Hippocampal formation (tissue), 2 donors: ENCODE measurements around the gene NFS1.
A peak's percentile ranks its signal among the peaks of the same experiment; 100 is the strongest.

Source experiments
- DNase-seq, 2 donors: peaks; one replicate each; lab custom pipeline; 2025; lab: John Stamatoyannopoulos, UW

Gene NFS1

DNA sequence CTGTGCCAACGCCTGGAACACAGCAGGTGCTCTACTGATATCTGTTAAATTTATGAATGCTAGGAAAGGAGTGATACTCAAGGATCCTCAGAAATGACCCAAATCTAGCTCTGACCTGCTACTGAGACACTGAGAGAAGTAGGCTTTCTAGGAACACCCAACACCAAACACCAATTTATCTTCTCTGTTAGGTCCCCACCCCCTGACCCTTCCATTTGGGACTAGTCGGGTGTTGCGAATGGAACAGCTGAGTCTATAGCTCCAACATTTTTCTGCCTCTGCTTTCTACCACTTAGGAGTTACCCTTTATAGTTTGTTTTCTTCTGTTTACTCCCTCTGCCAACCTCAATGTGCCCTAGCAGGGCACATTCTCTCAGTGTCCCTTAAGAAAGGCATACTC is 58.4 kb downstream of the NFS1 start:
- DNase-seq = no peak

DNA sequence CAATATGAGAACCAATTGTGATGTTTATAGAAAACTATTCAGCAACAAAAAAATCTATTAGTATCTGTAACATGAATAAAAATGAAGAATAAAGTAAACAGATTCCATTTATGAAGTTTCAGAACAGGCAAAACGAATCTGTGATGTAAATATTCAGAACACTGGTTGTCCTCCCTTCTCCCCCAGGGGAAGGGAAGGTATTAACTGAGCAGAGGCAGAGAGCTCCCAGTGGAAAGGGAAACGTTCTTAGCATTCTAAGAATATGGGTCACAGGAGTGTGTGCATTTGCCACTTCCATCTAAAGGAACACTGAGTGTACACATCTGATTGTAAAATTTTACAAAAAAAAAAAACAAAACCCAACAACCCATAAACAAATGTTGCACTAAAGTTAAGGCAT is 60.4 kb downstream of the NFS1 start:
- DNase-seq = no peak

DNA sequence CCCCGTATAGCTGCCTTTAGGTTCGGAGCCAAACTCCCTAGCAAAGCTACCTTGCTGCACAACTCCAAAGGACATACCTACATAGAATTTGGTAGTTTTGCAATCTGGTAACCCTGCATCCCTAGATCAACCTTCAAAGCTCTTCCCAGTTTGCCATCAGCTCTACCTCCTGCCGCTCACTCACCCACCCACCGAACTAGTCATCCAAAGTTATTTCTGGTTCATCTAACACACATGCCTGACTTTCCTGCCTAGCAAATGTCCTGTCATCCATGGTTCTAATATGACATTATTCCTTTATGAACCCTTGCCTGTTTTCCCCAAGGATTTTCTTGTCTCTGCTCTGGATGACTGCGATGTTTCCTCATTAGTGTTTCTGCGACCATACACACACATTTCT is 61.9 kb downstream of the NFS1 start:
- DNase-seq = no peak

DNA sequence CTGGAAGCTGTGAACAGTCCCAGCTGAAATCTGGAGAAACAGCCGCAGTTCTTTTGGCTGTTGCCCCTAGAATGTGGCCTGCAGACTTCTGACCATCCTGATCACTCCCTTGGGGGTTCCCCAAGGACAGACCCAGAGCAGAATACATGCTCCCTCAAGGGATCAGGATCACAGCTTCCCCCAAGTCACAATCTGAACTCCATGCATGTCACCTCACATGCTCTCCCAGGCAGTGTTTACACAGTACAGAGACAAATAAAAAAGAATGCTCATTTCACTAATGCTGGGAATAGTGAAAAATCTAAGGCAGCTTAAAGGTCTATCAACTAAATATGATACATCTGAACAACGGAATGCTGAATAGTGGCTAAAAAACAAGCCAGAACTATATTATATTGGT is 63.1 kb downstream of the NFS1 start:
- no peak for DNase-seq

DNA sequence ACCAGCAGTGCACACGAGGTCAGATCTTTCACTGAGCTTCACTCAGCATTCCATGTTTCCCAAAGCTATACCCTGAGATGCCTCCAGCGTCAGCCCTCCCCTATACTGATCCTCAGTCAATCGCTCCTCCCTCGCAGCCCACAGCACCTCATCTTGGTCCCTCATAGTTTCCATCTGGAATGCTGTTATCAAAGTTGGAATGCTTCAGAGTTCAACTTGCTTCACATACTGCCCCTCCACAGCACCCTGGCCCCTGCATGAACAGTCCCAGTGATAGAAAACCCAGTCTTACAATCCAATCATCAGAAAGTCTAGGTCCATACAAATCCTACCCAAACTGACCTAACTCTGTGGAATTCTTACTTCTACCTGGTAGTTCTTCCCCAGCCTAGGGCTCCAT is 63.5 kb downstream of the NFS1 start:
- DNase-seq = no peak

DNA sequence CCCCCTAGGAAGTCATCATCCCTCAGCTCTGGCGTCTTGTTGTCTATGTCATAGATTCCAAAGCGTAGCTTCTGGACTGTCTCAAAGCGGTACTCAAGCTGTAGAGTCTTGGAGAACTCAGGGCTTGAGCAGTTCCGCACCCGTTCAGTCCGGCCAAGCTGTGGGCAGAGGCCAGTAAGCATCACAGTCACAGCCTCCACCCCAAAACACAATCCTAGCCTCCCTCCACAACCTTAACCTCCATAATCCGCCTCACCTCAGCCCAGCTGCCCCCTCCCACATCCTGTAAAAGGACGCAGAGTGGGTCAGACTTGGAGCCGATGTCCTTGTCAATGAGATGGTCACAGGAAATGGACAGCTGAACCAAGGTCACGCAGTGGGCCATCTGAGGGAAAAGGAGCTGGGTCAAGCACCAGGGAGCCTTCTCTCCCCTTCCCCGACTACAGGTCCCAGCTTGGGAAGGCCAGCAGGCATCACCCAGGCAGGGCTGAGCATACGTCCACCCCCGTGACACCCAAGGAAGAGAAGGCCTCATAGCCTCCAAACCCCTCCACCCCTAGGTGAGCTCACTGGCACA is 66.5 kb downstream of the NFS1 start:
- DNase-seq = no peak

DNA sequence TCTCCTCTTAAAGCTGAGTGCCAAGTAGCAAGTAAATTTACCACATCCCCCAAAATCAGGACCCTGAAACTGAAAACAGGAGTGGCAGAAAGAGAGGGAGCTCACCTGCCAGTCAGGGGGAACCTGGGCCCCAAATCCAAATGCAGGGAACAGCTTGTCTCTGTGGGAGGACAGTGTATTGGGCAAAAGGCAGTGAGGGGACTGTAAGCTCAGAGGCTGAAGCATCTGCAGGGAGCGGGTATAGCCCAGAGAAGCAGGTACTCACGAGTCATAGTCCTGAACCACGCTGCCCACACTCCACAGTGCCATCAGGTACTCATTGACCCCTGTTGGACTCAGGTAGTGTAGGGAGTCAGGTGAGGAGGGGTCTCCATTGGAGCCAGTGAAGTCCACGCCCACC is 68.5 kb downstream of the NFS1 start:
- no peak for DNase-seq

DNA sequence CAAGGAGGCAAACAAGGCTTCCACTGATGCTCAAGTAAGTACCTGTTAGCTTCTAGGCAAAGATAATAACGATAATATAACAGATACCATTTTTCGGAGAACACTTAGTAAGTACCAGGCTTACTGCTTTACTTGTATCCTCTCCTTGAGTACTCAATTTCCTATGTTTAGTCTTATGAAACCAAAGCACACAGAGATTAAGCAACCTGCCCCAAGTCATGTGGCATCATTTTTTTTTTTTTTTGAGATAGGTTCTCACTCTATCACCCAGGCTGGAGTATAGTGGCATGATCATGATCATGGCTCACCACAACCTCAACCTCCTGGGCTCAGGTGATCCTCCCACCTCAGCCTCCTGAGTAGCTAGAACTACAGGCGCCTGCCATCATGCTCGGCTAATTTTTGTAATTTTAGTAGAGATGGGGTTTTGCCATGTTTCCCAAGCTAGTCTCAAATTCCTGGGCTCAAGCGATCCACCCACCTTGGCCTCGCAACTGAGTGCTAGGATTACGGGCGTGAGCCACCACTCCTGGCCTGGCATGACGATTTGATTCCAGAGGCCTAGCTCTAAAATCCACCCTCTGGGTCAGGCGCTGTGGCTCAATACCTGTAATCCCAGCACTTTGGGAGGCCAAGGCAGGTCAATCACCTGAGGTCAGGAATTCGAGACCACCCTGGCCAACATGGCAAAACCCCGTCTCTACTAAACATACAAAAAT is 69.6 kb downstream of the NFS1 start:
- DNase-seq = no peak

DNA sequence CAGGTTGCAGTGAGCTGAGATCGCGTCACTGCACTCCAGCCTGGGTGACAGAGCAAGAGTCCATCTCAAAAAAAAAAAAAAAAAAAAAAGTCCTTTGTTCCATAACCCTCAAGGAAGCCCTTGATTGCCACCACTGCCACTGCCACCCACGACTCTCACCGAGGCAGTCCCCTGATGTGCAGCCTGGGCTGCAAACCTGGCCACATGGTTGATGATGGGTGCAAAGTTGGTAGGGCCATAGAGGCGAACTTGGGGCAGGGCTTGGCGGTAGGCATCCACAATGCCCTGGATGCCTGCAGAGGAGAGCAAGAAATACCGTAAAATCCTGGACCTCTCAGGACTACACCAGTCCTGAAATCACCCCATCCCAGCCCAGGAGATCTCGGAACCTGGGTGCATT is 72.0 kb downstream of the NFS1 start:
- no peak for DNase-seq

DNA sequence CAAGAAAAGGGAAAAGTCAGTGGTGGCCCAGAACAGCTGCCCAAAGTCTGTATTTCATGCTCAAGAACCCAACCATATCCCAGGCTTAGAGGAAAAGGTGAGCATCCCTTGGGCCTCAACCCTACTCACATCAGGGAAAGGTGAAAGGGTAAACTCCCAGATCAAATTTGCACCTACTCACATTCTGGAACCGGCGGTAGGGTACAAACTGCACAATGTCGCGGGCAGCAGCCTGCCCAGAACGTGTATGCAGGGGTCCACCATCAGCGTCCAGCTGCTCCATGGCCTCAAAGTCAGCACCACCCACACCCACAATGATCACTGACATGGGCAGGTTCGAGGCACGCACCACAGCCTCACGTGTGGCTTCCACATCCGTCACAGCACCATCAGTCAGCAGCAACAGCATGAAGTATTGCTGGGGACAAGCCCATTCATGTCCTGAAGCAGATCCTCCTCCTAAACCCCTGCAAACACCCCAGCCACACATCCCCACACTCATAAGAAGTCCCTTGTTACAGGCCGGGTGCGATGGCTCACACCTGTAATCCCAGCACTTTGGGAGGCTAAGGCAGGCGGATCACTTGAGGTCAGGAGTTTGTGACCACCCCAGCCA is 72.7 kb downstream of the NFS1 start:
- DNase-seq = no peak

DNA sequence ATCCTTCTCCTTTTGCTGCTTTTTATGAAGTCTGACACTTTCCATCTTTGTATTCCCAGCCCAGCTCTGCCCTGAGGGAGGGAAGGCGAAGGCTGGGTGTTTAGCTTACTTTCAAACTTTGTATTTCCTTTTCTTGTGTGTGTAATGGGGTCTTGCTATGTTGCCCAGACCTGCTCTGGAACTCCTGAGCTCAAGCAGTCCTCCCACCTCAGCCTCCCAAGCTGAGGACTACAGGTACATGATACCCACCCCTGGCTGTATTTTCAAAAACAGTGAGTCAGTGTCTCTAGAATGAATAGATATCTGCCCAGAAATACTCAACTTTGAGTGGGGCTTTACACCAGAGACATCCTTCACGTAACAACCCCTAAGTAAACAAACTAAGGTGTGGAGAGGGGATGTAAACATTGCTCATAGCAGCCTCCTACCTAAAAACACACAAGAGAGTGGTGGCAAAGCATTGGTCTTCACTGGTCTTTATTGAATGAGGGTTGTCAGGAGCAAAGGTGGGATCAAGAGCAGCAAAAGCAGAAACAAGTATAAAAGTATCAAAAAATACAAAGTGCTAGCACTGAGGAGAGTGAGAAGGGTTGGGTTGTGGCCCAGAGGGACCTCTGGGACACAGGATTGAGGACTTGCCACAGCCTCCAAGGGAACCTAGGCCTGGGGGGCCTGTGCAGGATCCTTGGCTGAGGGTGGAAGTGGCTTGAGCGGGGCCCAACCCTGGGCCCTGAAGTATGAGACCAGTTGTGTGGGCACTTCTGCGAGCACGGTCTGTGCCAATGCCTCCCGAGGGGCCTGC is 73.4 kb downstream of the NFS1 start:
- DNase-seq = no peak

DNA sequence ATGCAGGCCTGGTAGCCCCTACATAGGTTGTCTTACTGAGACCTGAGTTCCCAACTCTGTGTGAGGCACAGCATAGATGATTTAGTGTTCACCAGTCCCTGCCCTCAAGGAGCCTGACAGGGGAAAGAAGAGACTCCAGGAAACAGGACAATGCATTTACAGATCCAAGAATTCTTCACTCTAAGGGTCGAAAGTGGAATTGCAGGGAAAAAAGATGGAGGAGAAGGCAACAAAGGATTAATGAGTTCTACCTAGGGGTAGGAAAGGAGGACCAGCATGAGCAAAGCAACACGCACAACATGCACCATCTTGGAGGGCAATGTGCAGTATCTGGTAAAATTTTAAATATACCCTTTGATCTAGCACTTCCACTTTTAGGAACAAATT is 77.6 kb downstream of the NFS1 start:
- no peak for DNase-seq

DNA sequence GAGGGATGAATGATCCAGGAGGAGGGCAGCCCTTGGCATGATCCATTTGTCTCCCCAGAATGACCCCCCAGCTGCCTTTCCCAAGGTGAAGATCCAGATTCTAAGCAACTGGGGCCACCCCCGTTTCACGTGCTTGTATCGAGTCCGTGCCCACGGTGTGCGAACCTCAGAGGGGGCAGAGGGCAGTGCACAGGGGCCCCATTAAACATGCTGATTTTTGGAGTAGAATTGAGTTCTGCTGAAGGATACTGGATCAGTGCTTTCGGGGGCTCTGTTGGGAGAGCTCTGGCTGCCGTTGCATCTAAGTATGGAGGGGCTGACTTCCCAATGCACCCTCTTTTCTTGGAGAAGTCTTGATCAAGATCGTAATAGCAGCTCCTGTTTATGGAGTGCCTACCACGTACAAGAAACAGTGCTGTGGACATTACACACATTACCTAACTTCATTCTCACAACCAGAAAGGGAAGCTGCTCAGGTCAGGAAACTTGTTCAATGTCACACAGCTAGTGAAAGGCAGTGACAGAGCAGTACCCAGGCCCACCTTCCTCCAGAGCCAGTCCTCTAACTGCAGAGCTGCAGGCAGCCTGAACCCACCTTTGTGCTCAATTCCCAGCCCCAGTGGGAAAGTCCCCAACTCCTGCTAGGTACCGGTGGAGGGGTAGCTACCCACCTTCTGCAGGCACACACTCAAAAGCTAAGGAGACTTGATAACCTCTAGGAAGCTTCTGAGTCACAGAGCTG is 78.2 kb downstream of the NFS1 start:
- DNase-seq = no peak

DNA sequence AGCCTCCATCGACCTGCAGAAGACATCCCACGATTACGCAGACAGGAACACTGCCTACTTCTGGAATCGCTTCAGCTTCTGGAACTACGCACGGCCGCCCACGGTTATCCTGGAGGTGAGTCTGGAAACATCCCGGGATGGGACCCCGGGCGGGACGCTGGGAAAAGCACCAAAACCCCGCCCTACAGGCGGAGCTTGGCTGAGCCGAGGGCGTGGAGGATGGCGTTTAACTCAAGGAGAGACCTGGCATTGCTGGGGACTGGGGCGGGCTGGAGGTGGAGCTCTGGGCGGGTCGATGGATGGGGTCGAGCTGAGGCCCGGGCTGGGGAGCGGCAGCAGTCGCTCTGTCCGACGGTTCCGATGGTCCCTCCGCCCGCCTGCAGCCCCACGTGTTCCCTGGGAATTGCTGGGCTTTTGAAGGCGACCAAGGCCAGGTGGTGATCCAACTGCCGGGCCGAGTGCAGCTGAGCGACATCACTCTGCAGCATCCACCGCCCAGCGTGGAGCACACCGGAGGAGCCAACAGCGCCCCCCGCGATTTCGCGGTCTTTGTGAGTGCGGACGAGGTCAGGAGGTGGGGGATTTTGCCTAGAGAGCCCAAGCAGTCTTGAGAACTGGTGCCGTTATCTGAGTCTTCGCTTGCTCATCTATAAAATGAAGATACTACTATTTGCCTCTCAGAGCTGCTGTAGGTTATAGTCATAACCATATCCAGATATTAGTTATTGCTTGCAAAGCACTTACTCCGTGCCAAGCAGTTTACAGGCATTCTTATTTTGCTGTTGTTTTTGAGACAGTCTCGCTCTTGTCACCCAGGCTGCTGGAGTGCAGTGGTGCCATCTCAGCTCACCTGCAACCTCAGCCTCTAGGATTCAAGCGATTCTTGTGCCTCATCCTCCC is 79.7 kb downstream of the NFS1 start:
- peak in 1 of 2 donors; percentile 44 for DNase-seq

DNA sequence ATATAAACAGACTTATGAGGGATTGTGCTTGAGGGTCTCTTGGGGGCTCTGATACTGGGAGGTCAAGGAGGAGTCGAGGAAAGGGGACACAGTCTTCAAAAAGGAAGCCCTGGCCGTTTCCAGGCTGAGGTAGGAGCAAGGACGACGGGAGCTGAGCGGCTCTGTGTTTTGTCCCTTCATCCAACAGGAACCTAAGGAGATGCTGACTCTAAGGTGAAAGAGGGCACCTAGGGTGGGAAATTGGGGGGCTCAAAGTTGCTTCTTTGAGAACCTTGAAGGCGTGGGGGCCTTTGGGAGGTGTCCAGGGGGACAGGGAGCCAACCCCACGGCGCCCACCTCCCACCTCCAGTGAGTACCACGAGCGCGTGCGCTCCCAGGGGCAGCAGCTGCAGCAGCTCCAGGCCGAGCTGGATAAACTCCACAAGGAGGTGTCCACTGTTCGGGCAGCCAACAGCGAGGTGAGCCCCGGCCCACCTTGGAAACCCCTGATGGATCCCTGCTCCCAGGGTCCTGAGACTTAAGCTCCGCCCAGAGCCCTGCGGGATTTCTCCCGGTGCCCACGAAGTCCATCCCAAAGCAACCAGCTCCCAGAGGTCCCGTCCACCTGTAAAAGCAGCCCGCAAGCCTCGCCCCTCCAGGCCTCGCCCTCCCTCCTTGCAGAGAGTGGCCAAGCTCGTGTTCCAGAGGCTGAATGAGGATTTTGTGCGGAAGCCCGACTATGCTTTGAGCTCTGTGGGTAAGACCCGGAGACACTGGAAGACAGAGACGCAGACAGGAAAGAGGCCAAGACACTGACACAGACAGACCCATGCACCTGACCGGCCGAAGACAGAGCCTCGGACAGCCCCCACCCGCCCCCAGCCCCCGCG is 80.7 kb downstream of the NFS1 start:
- no peak for DNase-seq
